Activated CD4-positive, CD25-positive, alpha-beta regulatory T cell treated with anti-CD3 and anti-CD28 coated beads, Interleukin-2, amount 50 U/mL, for 24 hours (primary cell): ENCODE results near the gene SLC39A11.

Experiments
- ATAC-seq, 2 donors: fragments of 150-1000 bp; cut with Tn5 transposase; one replicate each; pipeline ENCODE4 v1.10.0; 2021; ENCODE audit warnings: mild to moderate bottlenecking in 1 of 2, moderate library complexity in 1 of 2

The SLC39A11 gene

DNA sequence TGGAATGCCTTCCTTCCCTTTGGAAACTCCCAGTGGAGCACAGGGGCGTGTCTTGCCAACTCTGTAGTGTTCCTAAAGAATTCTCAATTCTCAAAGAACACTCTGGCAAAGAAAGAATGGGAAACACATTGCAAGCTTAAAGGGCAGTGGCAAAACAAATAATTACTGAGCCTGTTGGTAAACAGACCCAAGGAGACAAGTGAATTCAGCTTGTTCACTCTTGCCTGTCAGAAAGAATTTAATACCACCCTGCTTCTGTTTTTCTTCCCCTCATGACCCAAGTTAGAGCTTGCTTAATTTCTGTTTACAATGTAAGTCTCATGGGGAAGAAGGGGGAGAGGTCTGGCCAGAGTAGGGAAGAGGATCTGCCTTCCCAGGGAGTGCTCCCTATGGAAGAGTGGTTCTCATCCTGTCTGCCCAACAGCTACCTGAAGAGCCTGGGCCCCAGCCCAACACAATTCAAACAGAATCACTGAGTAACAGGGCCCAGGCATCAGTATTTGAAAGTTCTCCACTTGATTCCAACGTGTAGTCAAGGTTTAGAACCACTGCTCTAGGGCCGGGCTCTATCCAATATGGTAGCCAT, 386.0 kb downstream of the SLC39A11 start:
- no peak for ATAC-seq

GRCh38 chr17:72705905-72706395, 386.5 kb downstream of the SLC39A11 start:
- ATAC-seq, result no peak

DNA sequence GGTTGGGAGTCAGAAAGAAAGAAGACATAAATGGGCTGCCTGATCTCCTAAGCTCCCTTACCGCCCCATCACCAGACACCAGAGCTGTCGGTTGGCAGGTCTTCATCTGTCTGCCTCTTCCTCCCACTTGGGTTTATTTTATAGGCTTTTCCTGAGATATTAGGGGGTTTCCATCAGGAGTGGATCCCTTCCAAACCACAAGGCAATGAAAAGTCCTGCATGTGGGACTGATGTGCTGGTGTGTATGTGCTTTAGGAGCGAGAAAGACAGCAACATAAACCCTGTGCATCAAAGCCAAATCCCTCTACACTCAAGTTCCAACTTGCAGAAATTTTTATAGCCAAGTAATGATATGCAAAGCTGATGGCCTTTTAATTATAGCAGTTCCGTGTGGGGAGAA, 389.5 kb downstream of the SLC39A11 start:
- ATAC-seq, result no peak

DNA sequence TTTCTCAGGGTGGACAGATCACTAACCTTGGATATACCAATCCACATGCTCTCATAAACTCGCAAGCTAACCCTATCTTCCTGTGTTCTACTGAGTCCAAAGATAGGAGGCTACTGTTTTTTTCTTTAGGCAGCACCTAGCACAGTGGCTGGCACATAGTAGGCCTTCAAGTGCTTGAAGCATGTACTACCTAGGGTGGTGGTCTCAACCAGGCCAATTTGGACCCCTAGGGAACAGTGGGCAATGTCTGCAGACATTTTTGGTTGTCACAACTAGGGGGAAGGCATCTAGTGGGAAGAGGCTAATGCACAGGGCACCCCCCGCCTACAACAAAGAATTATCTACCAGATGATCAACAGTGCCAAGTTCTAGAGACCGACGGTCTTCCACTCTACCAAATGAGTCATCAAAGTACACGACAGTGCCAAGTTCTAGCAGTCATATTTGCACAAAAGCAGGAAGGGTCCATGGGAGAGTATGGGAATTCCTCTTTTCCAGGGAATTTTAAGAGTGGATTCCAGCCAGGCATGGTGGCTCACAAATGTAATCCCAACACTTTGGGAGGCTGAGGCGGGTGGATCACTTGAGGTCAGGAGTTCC, 390.3 kb downstream of the SLC39A11 start:
- no peak for ATAC-seq

DNA sequence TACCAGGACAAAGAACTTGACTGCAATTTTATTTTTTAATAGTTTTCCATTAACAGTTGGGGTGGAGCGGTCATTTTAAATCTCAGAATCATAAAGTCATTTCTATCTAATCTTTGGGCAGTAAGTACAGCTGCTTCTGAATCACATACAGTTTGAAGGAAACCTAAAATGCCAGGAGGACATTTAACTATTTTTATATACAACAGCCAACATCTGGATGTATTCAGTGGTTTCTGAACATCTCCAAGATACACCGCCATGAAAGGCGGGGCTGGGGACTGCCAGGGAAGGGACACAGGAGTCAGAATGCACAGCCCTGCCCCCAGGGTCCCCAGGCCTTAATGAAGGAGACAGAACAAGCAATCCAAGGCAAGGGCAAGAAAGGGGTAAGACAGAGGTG, 392.3 kb downstream of the SLC39A11 start:
- ATAC-seq, result no peak

DNA sequence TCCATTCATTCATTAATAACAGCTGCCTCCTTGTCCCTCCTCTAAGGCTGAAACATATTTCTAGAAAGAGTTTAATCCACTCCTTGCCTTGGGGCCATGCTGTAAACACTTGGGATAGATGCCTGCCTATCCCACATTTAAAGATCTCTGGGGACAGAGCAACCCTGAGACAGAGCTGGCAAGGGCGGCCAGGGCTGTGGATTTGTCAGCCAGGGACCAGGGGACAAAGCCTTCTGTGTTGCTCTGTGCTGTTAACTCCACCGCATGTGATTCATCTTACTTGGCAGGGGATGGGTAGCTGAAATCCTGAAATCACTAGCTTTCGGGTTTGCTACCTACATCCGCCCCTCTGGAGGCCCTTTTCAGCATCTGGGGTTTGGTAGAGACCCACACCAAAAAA, 392.9 kb downstream of the SLC39A11 start:
- no peak for ATAC-seq

DNA sequence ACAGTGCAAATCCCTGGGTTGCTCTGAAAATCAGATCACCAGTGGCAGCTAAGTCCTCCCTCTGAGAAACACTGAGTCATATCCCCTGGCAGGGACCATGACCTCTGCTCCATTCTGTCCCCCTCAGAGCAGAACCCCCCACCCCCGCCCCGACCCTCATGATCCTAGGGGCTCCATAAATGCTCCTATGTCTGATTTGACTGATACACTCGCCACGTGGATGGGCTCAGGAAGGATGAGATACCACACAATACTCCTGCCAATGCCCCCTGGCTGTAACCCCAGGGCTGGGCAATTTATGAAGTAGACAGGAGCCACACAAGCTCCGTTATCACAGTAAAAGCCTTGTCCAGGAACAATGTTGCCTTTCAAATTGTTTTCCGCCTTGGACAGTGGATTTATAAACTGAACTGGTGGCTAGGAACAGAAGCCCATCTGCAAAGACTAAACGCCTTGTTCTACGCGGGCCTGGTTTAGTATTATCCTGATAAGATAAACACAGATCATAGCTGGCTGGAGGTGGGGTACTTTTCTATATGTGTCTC, 394.8 kb downstream of the SLC39A11 start:
- no peak for ATAC-seq

- no peak for ATAC-seq
Observed at GRCh38 chr17:72696721-72697120, 395.8 kb downstream of the SLC39A11 start.

- no peak for ATAC-seq
Observed at GRCh38 chr17:72696156-72696555, 396.3 kb downstream of the SLC39A11 start.

GRCh38 chr17:72693956-72694355, 398.5 kb downstream of the SLC39A11 start:
- no peak for ATAC-seq

GRCh38 chr17:72693151-72693878, 399.2 kb downstream of the SLC39A11 start:
- no peak for ATAC-seq

- ATAC-seq, result no peak
Observed at GRCh38 chr17:72692676-72693075, 399.8 kb downstream of the SLC39A11 start.

GRCh38 chr17:72691586-72691985, 400.9 kb downstream of the SLC39A11 start:
- ATAC-seq, result no peak

DNA sequence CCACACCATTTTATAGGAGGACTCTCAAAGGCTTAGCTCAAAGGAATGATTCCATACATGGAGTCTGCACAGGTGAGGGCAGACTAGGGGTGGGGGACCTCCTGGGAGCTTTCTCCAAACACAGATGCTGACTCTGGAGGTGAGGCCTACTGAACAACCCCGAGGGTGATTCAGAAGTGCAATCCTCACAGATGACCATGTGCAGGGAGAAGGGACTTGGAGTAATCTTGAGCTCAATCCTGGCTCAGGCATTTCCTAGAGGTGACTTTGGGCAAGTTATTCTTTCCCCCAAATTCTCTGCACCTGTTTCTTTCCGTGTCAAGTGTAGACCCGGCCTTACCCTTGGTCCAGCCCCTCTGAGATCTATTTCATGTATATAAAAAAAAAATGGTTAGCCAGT, 401.5 kb downstream of the SLC39A11 start:
- no peak for ATAC-seq

DNA sequence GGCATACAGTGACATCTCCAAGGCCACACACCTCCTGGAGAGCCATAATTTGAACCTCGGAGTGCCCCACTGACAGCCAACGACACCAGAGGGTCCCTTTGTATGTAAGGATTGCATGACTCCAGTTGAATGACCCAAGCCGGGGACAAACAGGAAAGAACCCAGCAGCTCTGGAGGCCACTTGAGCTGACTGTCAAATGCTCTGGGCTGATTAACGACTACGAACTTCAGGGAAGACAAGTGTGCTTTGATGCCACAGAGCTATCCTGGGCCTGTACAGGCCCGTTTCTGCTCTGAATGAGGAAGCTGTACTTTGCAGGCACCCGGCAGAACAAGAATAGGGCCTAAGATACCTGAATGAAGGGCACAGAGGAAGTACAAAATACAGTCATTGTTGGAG, 404.6 kb downstream of the SLC39A11 start:
- ATAC-seq, result no peak

DNA sequence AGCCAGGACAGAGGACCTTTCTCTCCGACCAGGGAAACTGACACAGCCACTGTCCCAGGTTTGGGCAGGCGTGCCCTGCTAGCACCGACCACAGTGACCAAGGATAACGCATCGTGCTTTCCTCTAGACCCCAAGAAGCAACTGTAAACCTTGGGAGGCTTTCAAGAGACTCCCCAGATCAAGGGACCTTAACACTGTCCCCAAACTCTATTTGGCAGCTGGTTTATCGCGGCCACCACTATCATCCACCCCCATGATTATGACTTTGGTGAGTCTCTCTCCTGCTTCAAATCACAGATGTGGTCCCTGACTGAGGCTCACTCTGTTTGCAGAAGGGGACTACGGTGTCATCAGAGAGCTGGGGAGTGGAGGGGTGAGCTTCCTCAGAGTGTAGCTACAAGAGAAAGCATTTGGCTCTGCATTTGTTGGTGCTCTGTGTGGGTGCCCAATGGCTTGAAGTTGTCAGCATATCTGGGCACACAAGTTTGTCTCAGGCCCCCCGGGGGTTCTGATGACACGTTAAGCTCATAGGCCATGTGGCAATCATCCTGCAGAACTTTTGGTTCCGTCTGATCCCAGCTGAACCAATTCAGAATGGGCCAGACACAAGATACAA, 408.0 kb downstream of the SLC39A11 start:
- ATAC-seq, result no peak

DNA sequence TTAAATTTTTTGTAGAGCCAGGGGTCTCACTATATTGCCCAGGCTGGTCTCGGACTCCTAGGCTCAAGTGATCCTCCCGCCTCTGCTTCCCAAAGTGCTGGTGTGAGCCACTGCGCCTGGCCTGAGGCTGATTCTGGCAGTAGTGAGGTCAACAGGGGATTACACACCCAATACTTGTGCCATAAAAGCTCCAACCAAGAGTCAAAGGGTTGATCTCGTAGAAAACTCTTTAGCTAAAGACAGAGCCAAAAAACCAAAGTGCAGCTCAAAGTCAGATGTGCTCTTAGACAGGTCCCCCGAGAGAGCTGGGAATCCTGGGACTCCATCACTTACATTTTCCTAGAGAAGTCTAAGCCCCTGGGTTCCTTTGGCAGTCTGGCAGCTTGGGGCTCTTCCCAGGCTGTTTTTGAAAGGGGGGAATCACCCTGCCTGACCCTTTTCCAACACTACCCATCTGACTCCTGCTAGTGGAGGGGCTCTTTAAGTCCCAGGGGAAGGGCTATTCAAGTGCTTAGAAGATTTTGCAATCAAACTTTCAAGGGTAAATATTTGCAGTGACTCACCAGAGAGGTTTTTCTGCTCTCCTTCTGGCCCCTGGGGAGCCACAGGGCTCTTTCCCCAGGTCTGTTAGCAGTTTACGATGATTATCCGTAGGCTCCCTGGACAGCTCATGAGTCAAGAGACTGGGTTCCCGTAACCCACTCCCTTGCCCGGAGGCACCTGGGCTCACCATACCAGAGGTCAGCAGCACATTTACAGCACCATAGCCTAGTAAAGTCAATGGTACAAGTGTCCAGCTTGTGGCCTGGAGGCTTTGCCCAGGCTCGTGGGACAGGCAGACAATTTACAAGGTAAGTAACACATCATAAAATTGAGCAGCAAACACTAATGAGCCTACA, 408.7 kb downstream of the SLC39A11 start:
- no peak for ATAC-seq

DNA sequence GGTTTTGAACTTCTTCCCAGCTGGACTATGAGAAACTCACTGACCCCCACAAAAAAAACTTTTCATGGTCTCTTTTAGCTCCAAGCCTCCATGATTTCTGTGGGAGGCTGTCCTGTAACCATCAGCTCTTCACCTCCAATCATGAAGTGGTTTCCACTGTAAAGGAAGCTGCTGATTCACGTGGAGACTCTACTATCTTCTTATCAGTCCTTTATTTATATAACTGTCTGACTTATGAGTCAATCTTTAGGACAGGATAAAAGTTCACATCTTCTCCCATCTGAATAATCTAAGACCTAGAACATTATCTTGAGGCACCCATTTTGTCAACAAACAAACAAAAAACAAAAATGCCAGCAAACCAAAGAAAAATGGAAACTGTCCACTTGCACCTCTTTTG, 409.9 kb downstream of the SLC39A11 start:
- ATAC-seq, result no peak

- no peak for ATAC-seq
Observed at GRCh38 chr17:72681844-72682243, 410.6 kb downstream of the SLC39A11 start.

DNA sequence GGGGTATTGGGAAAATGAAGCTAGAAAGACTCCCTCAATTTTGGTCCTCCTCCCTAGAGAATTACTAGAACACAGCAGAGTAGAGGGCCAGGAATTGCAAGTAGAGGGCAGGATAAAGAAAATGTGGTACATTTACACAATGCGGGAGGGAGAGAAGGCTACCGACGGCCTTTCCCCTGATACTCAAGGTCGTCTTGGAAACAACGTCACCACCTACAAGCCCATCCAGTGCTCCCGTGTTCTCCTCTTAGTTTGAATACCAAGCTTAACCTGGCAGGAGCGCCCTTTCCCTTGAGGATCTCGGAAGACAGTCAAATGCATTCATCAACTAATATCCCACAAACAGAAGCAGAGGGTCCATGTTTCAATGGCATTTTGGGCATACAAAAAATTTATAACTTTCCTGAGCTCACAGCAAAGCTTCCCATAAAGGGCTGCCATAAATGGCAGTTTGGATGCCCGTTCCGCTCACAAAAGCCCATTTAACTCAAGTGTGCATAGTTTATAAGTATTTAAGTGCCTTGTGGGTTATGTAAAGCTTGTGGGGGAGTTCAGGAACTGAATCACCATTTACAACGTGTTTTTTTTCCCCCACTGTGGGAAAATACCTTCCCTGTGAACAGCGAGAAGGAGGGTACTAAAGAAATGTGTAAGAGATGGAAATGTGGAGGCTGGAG, 414.6 kb downstream of the SLC39A11 start:
- no peak for ATAC-seq

DNA sequence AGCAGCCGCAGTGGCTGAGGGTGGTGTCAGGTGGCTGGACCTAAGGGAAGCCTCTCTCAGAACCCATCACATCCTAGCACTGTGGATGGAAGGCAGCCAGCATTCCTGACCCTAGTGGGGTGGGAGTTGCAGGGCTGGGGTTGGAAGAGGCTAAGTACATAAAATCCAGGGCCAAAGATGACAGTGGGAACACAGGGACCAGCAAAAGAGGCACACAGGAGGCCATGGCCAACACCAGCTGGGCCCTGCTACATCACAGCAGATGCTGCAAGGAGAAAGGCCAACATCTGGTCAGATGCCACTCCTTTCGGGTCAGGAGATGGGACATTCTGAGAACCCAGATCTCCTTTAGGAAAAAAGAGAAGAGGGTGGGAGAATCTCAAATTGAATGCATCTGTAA, 415.4 kb downstream of the SLC39A11 start:
- ATAC-seq, result no peak

DNA sequence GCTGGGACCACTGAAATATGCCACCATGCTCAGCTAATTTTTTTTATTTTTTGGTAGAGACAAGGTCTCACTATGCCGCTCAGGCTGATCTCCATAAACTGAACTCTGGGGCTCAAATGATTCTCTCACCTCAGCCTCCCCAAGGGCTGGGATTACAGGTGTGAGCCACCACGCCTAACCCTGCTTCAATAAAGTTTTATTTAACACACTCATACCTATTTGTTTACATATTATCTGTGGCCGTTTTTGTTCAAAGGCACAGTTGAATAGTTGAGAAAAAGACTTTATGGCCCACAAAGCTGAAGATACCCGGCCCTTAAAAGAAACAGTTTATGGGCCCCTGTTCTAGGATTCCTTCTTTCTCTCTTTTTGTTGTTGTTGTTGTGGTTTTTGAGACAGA, 419.8 kb downstream of the SLC39A11 start:
- ATAC-seq, result no peak
